Testis (tissue), 3 donors: Measurements from ENCODE around the gene WDR62. TPM values are rescaled to one million over a fixed set of nuclear protein-coding genes. Genes with fewer than 3 reads are reported as not detected.

Experiments
- DNase-seq: peaks from one replicate; pipeline ENCODE4 v3.0.0-alpha.2; 2019
- H3K27ac ChIP-seq, 2 donors: fragments of 200-600 bp; sonication (generic); one replicate each; pipeline ENCODE4 v1.5.1; 2019
- H3K27me3 ChIP-seq: fragments of 200-600 bp; sonication (generic); one replicate; pipeline ENCODE4 v1.5.1; 2019
- H3K36me3 ChIP-seq: fragments of 200-600 bp; sonication (generic); one replicate; pipeline ENCODE4 v1.5.1; 2017; ENCODE audit warnings: low read depth; ENCODE audit errors: missing control alignments
- H3K4me1 ChIP-seq: fragments of 200-600 bp; sonication (generic); one replicate; pipeline ENCODE4 v1.5.1; 2019
- H3K4me3 ChIP-seq, 2 donors: fragments of 200-600 bp; sonication (generic); one replicate each; pipeline ENCODE4 v1.5.1; 2017 to 2019
- H3K9me3 ChIP-seq: fragments of 200-600 bp; sonication (generic); one replicate; pipeline ENCODE4 v1.5.1; 2017
- CTCF ChIP-seq, 3 experiments: fragments of 450-650 bp in 2 of 3; fragments of 200-600 bp in 1 of 3; sonication (generic) in 1 of 3; IDR thresholded peaks; one replicate each; pipeline ENCODE4 v1.5.1; 2016 to 2019; ENCODE audit warnings: antibody characterized with exemption in 3 of 3, mild to moderate bottlenecking in 2 of 3, moderate library complexity in 1 of 3
- POLR2A ChIP-seq: fragments of 450-650 bp; IDR thresholded peaks from one replicate; pipeline ENCODE4 v1.6.1; 2017; ENCODE audit warnings: antibody characterized with exemption, mild to moderate bottlenecking, moderate library complexity
- WGBS, 2 donors: methylation state at CpG; one replicate each; pipeline ENCODE4 v1.1.5; 2018; 5-methylcytosine and 5-hydroxymethylcytosine counted together
- intact Hi-C: fragments of 100-400 bp; cut with DNase I; formaldehyde crosslinking; loops from one replicate; pipeline ENCODE4 v1.15.1; 2023; ENCODE audit warnings: low total_unique reads
- polyA plus RNA-seq: library from polyadenylated mRNA; stranded (reverse); fragments of 350-450 nt; fragmentation: Illumina TruSeq; extraction: RNeasy Lipid Tissue Mini Kit (QIAGEN cat#74804); gene quantifications from one replicate; pipeline ENCODE4 v1.2.3, GENCODE V29; 2014; ENCODE audit warnings: low read depth, low replicate concordance; ENCODE audit not compliant: insufficient read depth
- total RNA-seq, 2 donors: library from RNA; depleted of rRNA; stranded (reverse); fragments of >200 nt; gene quantifications; one replicate each; pipeline ENCODE4 v1.2.3, GENCODE V29; 2016

WDR62 gene
- total and polyA plus RNA-seq, 3 donors from 2014 or later = 72.3 to 178 (median 106) TPM

GRCh38 chr19:36141039-36141927 lies 86.6 kb downstream of the WDR62 start:
- intact Hi-C loops = no loop called here
- peak overlapping the region; percentile 87 to 94 for H3K4me3 ChIP-seq
- WGBS, 2 donors = 22 to 23% methylated on average over 29 to 34 of the region's 42 CpGs
- peaks cover 8% of the 10 kb centered on the region for H3K4me1 ChIP-seq
- TF ChIP-seq POLR2A = peak; percentile 49
- no peak for TF ChIP-seq CTCF (IDR thresholded peaks at IDR 0.05)
- no peaks in the 10 kb centered on the region for H3K9me3 ChIP-seq
- H3K27ac ChIP-seq = peak overlapping the region; percentile 95 to 96
- H3K27me3 ChIP-seq = no peaks in the 10 kb centered on the region
- no peaks in the 10 kb centered on the region for H3K36me3 ChIP-seq
- DNase-seq = peak; percentile 91

GRCh38 chr19:36142046-36142445 lies 87.3 kb downstream of the WDR62 start:
- 63 to 84% methylated on average over 14 of the region's 14 CpGs for WGBS, 2 donors
- peak overlapping the region in 1 of 2 donors; percentile 10 for H3K27ac ChIP-seq
- TF ChIP-seq CTCF (IDR thresholded peaks at IDR 0.05) = no peak
- no peak for TF ChIP-seq POLR2A
- H3K4me1 ChIP-seq = peaks cover 8% of the 10 kb centered on the region
- intact Hi-C loops = no loop called here
- no peak for DNase-seq
- no peaks in the 10 kb centered on the region for H3K27me3 ChIP-seq
- H3K9me3 ChIP-seq = no peaks in the 10 kb centered on the region
- peak overlapping the region in 1 of 2 donors; percentile 94 for H3K4me3 ChIP-seq
- H3K36me3 ChIP-seq = no peaks in the 10 kb centered on the region

GRCh38 chr19:36142496-36142895 lies 87.8 kb downstream of the WDR62 start:
- no peak overlapping the region for H3K27ac ChIP-seq
- H3K27me3 ChIP-seq = no peaks in the 10 kb centered on the region
- intact Hi-C loops = no loop called here
- no peaks in the 10 kb centered on the region for H3K9me3 ChIP-seq
- WGBS, 2 donors = 62 to 71% methylated on average over 9 of the region's 9 CpGs
- TF ChIP-seq POLR2A = no peak
- no peak for TF ChIP-seq CTCF (IDR thresholded peaks at IDR 0.05)
- peaks cover 8% of the 10 kb centered on the region for H3K4me1 ChIP-seq
- H3K4me3 ChIP-seq = peak overlapping the region in 1 of 2 donors; percentile 94
- DNase-seq = no peak
- H3K36me3 ChIP-seq = no peaks in the 10 kb centered on the region

GRCh38 chr19:36144624-36145023 lies 89.9 kb downstream of the WDR62 start:
- 95 to 99% methylated on average over 6 of the region's 6 CpGs for WGBS, 2 donors
- H3K9me3 ChIP-seq = no peaks in the 10 kb centered on the region
- no peaks in the 10 kb centered on the region for H3K27me3 ChIP-seq
- no peak for DNase-seq
- no peak overlapping the region for H3K4me3 ChIP-seq
- no peak for TF ChIP-seq POLR2A
- no peak for TF ChIP-seq CTCF (IDR thresholded peaks at IDR 0.05)
- no peak overlapping the region for H3K27ac ChIP-seq
- H3K36me3 ChIP-seq = no peaks in the 10 kb centered on the region
- intact Hi-C loops = no loop called here
- peaks cover 8% of the 10 kb centered on the region for H3K4me1 ChIP-seq
